Bronchial epithelial cell (primary cell): ENCODE data around the gene FCRL4. TPM values are rescaled to one million over a fixed set of nuclear protein-coding genes. Genes with fewer than 3 reads are reported as not detected.

Source experiments
- DNase-seq: peaks from one replicate; pipeline ENCODE4 v3.0.0-alpha.2; 2010; ENCODE audit warnings: low read depth
- FAIRE-seq: peaks from 2 replicates; lab custom pipeline; 2011; peaks lifted over from hg19 to GRCh38; lab: Jason Lieb, UNC
- H3K27me3 ChIP-seq: 2 replicates; pipeline ENCODE4 v1.5.1; 2011; ENCODE audit warnings: low read length; ENCODE audit not compliant: control insufficient read depth, insufficient read depth
- H3K36me3 ChIP-seq: 2 replicates; pipeline ENCODE4 v1.5.1; 2011; ENCODE audit warnings: low read length; ENCODE audit not compliant: control insufficient read depth, insufficient read depth
- H3K4me3 ChIP-seq: 2 replicates; pipeline ENCODE4 v1.5.1; 2011; ENCODE audit warnings: mild to moderate bottlenecking, low read depth, low read length, control low read depth
- total RNA-seq: library from RNA; depleted of rRNA; stranded (reverse); fragments of >200 nt; gene quantifications from 2 replicates; pipeline ENCODE4 v1.2.1, GENCODE V29; 2014
- TF ChIP-seq, protein P1 (sequence below): IDR thresholded peaks from 2 replicates; pipeline ENCODE4 v1.5.1; 2011; ENCODE audit warnings: mild to moderate bottlenecking, moderate library complexity, low read length, control low read depth, inconsistent platforms; ENCODE audit not compliant: insufficient read depth, severe bottlenecking

Gene FCRL4
- total RNA-seq, 1 donor from 2014 or later, result not detected

DNA sequence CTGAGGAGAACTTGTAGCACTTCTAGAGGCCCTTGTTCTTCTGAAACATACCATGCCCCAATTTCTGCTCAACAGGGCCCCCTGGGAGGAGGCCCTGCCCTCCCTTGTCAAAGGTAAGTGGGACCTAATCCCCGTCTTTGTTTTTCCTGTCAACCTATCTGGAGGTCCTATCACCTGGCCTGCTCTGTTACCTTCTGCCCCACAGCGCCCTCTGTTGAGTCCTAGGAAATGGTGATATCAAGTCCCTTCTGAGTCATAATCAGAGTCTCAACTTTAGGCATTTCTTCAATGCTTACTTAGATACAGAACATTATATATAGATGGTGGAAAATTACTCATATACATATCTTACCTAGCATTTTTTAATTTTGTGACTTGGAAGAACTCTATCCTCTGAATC lies 28.2 kb upstream of the FCRL4 start:
- TF ChIP-seq, protein P1, sequence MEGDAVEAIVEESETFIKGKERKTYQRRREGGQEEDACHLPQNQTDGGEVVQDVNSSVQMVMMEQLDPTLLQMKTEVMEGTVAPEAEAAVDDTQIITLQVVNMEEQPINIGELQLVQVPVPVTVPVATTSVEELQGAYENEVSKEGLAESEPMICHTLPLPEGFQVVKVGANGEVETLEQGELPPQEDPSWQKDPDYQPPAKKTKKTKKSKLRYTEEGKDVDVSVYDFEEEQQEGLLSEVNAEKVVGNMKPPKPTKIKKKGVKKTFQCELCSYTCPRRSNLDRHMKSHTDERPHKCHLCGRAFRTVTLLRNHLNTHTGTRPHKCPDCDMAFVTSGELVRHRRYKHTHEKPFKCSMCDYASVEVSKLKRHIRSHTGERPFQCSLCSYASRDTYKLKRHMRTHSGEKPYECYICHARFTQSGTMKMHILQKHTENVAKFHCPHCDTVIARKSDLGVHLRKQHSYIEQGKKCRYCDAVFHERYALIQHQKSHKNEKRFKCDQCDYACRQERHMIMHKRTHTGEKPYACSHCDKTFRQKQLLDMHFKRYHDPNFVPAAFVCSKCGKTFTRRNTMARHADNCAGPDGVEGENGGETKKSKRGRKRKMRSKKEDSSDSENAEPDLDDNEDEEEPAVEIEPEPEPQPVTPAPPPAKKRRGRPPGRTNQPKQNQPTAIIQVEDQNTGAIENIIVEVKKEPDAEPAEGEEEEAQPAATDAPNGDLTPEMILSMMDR, result no peak
- no peak for FAIRE-seq
- Histone ChIP-seq H3K36me3 (no peaks in the 10 kb centered on the region), H3K4me3 (no peak overlapping the region), H3K27me3 (no peaks in the 10 kb centered on the region)
- DNase-seq, result peak; percentile 5

DNA sequence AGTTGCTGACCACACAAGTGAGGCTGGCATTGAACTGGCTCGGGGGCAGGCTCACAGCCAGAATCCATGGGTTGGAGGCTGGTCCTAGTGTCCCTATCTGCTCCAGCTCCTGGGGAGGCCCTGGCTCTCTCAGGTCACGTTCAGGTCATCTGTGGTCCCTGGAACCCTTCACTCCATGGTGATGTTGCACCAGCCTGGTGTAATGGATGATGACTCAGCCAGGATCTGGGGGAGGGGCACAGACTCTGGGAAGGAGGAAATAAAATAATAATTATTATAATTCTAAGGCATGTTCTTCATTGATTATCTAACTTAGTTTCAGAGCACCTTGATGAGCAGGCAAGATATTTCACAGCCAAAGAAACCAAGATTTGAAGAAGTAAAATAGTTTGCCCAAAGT lies 26.6 kb upstream of the FCRL4 start:
- Histone ChIP-seq H3K4me3 (no peak overlapping the region), H3K27me3 (no peaks in the 10 kb centered on the region), H3K36me3 (no peaks in the 10 kb centered on the region)
- TF ChIP-seq, protein P1, result no peak
- no peak for DNase-seq
- no peak for FAIRE-seq

GRCh38 chr1:157622471-157622870 lies 24.6 kb upstream of the FCRL4 start:
- H3K4me3 ChIP-seq, result no peak overlapping the region
- no peaks in the 10 kb centered on the region for H3K27me3 ChIP-seq
- H3K36me3 ChIP-seq, result no peaks in the 10 kb centered on the region
- TF ChIP-seq, protein P1, result no peak
- no peak for DNase-seq
- no peak for FAIRE-seq

- H3K4me3 ChIP-seq, result no peak overlapping the region
- TF ChIP-seq, protein P1, result no peak
- H3K27me3 ChIP-seq, result no peaks in the 10 kb centered on the region
- DNase-seq, result no peak
- FAIRE-seq, result no peak
- H3K36me3 ChIP-seq, result no peaks in the 10 kb centered on the region
Measured at GRCh38 chr1:157618190-157618589, 20.3 kb upstream of the FCRL4 start.

DNA sequence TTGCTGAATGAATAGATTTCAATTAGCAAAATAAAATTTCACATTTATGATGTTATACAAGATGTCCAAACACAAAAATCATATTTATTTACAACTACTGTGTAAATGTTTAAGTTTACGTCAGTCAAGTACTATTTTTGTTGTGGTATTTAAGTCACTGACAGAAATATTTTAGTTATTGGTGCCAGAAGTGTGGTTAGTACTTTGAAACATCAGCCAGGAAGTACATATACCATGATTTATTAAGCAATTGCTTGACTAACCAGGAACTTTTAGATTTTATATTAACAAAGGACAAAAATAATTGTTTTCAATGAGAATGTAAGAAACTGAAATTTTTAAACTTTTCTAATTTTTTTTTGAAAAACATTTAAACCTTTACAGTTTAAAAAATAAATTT lies 2.4 kb upstream of the FCRL4 start:
- Histone ChIP-seq H3K36me3 (no peaks in the 10 kb centered on the region), H3K4me3 (no peak overlapping the region), H3K27me3 (no peaks in the 10 kb centered on the region)
- DNase-seq (peak; percentile 4), FAIRE-seq (no peak)
- TF ChIP-seq, protein P1, result no peak

DNA sequence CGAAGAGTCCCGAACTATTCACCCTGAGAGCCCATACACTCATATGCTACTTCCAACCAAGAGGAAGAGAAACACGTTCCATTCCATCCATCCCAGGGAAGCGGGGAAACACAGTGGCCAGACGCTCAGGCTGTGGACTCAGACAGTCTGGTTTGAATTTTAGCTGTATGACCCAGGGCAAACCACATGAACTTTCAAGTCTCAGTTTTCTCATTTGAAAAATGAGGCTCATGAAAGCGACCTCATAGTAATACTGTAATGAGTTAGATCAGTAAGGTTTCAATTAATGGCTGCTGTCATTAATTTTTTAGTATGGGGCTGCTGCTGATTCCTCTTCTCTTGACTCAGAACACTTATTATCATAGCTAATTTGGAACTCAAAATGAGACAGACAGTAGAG lies 1.5 kb downstream of the FCRL4 start:
- FAIRE-seq (peak; percentile 40), DNase-seq (no peak)
- Histone ChIP-seq H3K27me3 (no peaks in the 10 kb centered on the region), H3K4me3 (no peak overlapping the region), H3K36me3 (no peaks in the 10 kb centered on the region)
- TF ChIP-seq, protein P1, result no peak
